HG03442 (cell line): ENCODE measurements around the gene ANO2.

ENCODE experiments used
- ATAC-seq: cut with Tn5 transposase; IDR thresholded peaks from one replicate; pipeline ENCODE4 v1.9.1; 2021; ENCODE audit warnings: mild to moderate bottlenecking, moderate library complexity; ENCODE audit not compliant: unreplicated experiment

ANO2 gene

DNA sequence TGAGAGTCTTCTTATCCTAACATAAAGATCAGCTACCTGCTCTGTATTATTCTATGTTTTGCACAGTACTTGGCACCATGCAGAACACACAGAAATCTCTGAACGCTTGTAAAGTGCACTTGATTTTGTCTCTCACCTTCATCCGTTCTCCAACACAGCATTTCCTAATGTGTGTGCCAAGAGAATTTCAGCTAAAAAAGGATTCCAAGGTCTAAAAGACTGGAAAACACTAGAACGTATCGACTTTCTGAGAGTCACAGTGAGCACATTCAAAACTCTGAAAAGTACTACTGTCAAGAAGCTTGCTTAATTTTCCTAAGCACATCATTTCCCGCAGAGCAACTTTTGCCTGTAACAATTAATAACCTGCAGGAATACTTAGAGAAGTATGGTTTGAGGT lies 211.1 kb downstream of the ANO2 start:
- ATAC-seq = no peak

DNA sequence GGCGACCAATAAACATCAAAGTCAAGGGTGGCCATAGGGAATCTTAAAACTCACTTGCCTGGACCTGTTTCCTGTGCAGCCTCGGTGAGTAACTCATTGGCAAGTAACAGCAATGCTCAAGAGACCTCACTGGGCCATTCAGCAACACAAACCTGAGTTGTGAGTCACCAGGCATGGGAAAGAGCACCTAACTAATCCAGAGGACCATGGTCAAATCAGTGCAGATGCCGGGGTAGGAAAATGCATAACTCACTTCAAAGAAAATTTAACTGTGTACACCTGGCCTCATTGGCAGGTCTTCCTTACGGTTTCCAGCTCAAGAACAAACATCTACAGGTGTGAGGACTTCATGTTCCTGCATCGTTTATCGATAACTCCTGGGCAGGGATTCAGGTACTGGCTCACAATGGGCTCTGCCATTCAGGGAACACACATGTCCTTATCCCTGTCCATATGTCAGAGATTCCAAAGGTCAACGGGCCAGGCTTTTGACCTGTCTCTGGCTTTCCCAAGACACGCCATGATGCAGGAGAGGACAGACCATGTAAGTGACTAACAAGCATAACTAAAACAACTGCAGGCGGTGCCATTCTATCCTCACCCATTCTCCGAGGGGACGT lies 211.8 kb downstream of the ANO2 start:
- ATAC-seq = no peak

DNA sequence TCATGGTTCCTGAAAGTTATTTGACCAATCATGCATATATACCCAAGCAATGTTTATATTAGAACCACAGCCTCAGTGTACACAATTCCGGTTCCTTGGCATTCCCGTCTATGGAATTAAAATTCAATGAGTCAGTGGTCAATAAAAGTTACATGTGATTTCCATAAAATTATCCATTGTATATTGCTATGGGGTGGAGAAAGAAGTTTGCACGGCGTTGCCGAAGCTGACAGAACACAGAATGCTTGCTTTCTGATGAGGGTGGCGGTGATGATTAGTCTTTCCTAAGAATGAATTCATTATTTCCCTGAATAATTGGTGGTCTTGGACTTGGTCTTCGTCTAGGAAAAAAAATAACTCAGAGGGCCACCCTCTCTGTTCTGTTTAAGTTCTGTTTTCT lies 214.1 kb downstream of the ANO2 start:
- ATAC-seq = no peak

DNA sequence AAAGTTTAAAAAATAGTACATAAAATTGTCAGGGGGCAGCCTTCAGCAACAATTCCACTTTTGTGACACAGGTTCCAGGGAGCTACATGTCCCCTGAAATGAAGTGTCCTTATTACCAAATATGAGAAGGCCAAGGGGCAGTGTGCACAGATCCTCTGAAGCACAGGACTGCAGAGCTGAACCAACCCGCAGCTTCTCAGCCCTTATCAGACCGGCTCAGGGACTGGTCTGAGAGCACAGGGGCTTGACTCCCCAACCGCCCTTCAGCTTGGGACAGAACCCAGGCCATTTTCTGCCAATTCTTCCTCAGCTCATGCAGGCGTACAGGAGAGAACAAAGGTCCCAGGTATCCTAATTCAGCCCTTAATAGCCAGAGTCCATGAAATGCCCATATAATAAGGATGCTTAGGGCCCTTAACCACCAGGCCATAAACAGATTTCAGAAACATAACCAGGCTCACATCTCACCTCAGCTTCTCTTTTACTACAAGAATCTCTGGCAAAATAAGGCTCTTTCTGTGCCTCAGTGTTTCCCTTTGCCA lies 221.3 kb downstream of the ANO2 start:
- no peak for ATAC-seq

GRCh38 chr12:5723071-5723470 lies 222.0 kb downstream of the ANO2 start:
- ATAC-seq = no peak

- ATAC-seq = no peak
Measured at GRCh38 chr12:5720381-5721005, 224.6 kb downstream of the ANO2 start.

GRCh38 chr12:5718680-5719079 lies 226.4 kb downstream of the ANO2 start:
- ATAC-seq = no peak

DNA sequence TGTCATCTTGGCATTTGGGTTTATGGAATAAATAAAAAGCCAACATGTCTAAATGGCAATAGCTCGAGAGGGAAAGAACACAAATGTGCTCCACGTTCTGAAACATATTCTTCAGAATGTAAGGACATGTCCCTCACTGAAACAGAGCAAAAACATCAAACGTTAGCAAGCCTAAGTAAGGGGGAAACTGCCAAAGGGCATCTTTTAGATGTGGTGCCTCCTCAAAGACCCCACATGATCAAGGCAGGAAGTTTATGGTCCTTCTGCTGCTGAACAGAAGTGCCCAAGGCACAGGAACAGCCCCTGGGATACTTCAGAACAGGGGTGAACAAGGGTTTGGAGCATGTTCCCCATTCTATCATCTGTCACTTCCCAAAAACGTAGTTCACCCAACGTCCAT lies 227.0 kb downstream of the ANO2 start:
- no peak for ATAC-seq

DNA sequence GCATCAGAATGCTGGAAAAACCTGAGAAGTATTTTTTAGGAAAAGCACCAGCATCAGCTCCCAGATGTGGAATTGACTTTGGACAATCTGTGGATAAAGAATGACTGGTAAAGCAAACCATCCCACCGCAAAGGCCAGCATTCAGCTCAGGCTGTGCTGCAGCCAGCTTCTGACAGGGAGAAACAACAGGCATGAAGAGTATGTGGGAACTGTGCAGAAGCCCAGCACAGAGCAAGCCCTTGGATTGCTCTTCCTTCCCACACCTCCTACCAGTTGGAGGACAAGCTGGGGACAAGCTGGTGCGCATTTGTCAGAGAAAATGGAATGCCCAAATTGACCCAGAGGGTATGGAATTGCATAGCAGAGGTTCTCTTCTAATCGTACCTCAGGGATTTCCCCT lies 228.1 kb downstream of the ANO2 start:
- ATAC-seq = no peak

- no peak for ATAC-seq
Measured at GRCh38 chr12:5716201-5716600, 228.9 kb downstream of the ANO2 start.

DNA sequence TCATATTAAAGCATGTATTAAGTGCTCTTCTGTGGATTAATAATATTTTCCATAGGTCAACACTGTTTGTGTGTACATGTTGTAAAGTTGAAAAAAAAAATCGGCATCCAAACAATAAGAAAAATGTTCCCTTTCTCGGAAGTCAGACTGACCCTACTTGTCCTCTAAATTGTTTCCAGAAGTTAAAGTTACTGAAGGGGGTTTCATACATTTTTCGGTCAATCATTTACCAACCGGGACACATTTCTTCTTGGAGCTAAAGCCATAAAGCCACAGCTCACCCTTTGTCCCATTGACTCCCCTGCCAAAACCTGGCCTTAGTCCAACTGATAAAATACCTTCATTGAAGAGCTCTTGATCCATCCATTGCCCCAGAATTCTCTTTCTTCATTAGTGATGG lies 230.0 kb downstream of the ANO2 start:
- no peak for ATAC-seq

DNA sequence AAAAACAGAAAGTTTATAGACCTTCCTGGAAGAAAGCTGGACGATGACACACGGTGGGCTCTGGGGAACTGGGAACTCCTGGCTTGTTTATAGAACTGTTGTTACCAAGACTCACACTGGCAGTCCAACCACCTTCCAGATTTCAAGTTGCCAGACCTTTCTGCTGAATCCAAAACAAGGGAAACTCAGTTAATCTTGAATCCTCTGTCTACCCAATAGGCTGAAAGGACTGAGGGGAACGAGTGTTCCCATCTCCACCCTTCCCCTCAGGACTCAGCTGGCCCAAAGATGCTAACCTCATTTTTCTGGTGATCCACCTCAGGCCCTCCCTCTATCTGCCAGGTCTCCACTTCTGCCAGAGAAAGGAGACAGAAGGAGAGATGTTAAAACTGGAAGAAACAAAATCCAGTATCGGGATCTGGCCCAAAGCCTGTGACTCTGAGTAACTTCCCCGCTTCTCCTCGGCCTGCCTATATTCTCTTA lies 231.4 kb downstream of the ANO2 start:
- no peak for ATAC-seq

DNA sequence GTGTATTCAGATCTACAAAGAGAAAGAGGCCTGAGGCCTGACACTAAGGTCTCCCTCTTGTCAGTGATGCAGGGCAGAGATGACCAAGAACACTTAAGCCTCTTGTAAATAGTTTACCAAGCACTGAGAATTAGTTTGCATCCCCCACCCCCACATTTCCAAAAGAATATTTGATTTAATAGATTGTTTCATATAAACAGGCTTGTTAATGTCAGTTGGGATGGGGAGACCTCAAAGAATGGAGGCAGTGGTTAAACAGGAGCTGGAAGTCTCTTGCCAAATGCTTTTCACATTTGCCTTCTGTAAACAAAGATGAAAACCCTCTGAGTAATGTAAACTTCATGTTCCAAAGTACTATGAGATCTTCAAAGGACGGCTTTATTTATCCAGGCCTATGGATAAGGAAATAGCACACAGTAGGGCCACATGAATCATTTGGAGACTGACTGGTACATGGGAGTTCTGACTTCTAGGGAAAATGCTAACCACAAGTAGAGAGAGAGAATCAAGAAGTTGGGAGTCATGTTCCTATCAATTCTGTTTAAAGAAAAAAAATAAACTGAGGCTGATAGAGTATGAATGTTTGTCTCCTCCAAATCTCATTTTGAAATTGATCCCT lies 234.7 kb downstream of the ANO2 start:
- no peak for ATAC-seq

- no peak for ATAC-seq
Measured at GRCh38 chr12:5708371-5708770, 236.7 kb downstream of the ANO2 start.

DNA sequence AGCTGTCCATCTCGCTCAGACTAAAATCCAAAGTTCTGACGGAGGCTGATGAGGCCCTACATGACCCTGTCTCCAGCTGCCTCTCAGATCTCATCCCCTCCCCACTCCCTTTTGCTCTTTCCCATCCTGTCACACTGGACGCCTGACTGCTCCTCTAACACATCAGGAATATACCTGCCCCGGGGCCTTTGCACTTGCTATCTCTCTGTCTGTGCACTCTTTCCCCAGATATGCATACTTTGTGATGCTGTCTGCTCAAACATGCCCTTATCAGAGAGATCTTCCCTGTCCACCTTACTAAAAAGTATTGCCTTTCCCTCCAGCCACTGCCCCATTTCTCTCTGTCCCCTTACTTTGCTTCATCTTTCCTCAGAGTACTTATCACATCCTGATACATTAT lies 238.8 kb downstream of the ANO2 start:
- ATAC-seq = no peak

DNA sequence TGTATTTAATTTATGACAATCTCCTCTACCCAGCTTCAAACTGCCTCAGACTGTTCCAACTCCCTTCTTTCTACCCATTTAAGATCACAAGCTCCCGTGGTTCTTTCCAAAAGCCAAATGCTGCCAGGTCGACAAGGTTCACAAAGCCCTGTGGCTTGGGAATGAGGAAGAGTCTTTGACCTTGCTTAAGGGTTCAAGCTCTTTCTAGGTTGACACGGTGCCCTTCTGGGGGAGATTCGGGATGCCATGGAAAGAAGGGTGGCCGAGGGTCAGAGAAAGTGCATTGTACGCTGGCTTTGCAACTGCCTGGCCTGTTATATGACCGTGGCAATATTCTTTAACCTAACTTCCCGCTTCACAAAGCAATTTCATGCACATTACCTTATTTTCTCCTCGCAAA lies 239.3 kb downstream of the ANO2 start:
- no peak for ATAC-seq

GRCh38 chr12:5694759-5695409 lies 250.2 kb downstream of the ANO2 start:
- ATAC-seq = no peak

DNA sequence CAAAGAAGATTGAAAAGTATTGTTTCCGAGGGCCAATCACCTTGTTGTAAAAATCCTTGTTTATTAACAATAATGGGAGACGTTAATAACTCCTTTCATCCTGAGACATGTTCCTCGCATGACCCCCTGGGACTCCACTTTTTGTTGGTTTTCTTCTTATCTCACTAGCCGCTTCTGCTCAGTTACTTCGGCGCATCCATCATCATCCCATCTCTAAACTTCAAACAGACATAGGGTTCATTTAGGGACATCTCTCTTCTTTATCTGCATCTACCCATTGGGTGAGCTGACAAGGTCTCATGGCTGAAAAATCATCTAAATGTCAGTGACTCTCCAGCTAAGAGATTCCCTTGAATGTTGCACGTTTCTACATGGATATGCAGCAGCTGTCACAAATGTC lies 252.2 kb downstream of the ANO2 start:
- no peak for ATAC-seq

DNA sequence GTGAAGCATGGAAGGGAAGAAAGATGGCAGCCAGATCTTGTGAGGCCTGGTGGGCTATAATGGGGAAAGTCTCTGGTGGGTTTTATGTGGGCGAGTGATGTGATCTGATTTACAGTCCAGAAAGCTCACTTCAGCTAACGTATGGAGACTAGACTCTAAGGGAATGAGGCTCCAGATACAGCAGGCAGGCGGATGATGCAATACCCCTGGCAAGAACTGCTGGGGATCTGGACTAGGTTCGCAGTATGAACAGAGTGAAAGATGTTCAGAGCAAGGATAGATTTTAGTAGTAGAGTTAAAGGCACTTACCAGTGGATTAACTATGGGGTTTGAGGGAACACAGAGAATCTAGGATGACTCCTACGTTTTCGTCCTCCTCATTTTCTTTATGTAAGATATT lies 253.1 kb downstream of the ANO2 start:
- no peak for ATAC-seq

DNA sequence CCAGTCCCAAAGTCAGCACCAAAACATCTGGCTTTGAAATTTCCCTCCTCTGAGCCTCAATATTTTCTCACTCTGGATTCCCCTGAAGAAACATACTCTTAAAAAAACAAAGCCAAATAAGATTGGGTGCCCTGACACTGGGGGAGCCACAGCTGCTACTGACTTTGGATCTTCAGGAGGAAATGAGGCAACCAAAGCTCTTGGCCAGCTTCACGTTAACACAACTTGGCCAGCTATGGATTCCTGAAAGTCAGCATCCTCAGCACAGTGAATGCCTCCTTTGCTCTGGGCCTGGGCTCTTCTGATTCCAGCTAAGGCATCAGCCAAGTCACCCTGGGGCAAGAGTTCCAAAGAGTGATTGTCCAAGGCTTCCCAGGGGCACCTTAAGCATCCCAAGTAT lies 254.8 kb downstream of the ANO2 start:
- ATAC-seq = no peak

GRCh38 chr12:5689773-5690172 lies 255.3 kb downstream of the ANO2 start:
- ATAC-seq = no peak

GRCh38 chr12:5688226-5688625 lies 256.8 kb downstream of the ANO2 start:
- no peak for ATAC-seq
